SH-SY5Y (cell line): Measurements from ENCODE around the gene CFAP99.

Source experiments
- GATA2 ChIP-seq: IDR thresholded peaks from 2 replicates; pipeline ENCODE4 v1.6.1; 2011; ENCODE audit warnings: mild to moderate bottlenecking, low read depth, low read length
- GATA3 ChIP-seq: IDR thresholded peaks from 2 replicates; pipeline ENCODE4 v1.6.1; 2011; ENCODE audit warnings: low read depth, mild to moderate bottlenecking, low read length, moderate library complexity

Gene CFAP99

GRCh38 chr4:2418650-2419571 lies at the start of gene CFAP99:
TSS of gene CFAP99 (plus strand) at chr4:2418955.
- TF ChIP-seq GATA3 = no peak
- TF ChIP-seq GATA2 = no peak

- TF ChIP-seq GATA2 (no peak), GATA3 (no peak)
Observed at GRCh38 chr4:2370597-2371320, 48.0 kb upstream of the CFAP99 start.

GRCh38 chr4:2371765-2372487 lies 46.8 kb upstream of the CFAP99 start:
- no peak for TF ChIP-seq GATA3
- TF ChIP-seq GATA2 = no peak

GRCh38 chr4:2372488-2373030 lies 46.2 kb upstream of the CFAP99 start:
- TF ChIP-seq GATA3 (no peak), GATA2 (no peak)

- TF ChIP-seq GATA2 = no peak
- TF ChIP-seq GATA3 = no peak
Observed at GRCh38 chr4:2373532-2373931, 45.2 kb upstream of the CFAP99 start.

- TF ChIP-seq GATA2 = no peak
- no peak for TF ChIP-seq GATA3
Observed at GRCh38 chr4:2375427-2375826, 43.3 kb upstream of the CFAP99 start.

GRCh38 chr4:2377241-2377640 lies 41.5 kb upstream of the CFAP99 start:
- TF ChIP-seq GATA3 = no peak
- TF ChIP-seq GATA2 = no peak

- TF ChIP-seq GATA3 (no peak), GATA2 (no peak)
Observed at GRCh38 chr4:2378401-2378800, 40.4 kb upstream of the CFAP99 start.

- no peak for TF ChIP-seq GATA2
- TF ChIP-seq GATA3 = no peak
Observed at GRCh38 chr4:2378898-2379297, 39.9 kb upstream of the CFAP99 start.

GRCh38 chr4:2383760-2384159 lies 35.0 kb upstream of the CFAP99 start:
- TF ChIP-seq GATA3 (no peak), GATA2 (no peak)

- TF ChIP-seq GATA2 = no peak
- no peak for TF ChIP-seq GATA3
Observed at GRCh38 chr4:2384245-2384644, 34.5 kb upstream of the CFAP99 start.

- TF ChIP-seq GATA3 (no peak), GATA2 (no peak)
Observed at GRCh38 chr4:2385516-2385915, 33.2 kb upstream of the CFAP99 start.

GRCh38 chr4:2386717-2387116 lies 32.0 kb upstream of the CFAP99 start:
- no peak for TF ChIP-seq GATA2
- no peak for TF ChIP-seq GATA3

GRCh38 chr4:2387218-2387617 lies 31.5 kb upstream of the CFAP99 start:
- TF ChIP-seq GATA3 = no peak
- no peak for TF ChIP-seq GATA2

GRCh38 chr4:2387829-2388228 lies 30.9 kb upstream of the CFAP99 start:
- TF ChIP-seq GATA2 (no peak), GATA3 (no peak)
